ENCODE results near the gene ESRRA.
"Not testable (repeated sequence)": the region's sequence is repeated elsewhere in the genome, so short reads cannot be mapped to it uniquely, and the experiment has no call there.

The ESRRA gene

GRCh38 chr11:64304316-64305072 is 830 bp upstream of the ESRRA start:
- H3K4me3 ChIP-seq (ENCODE audit: low read depth, low read length), result peak overlapping the region; percentile 65
- DNase-seq (ENCODE audit: low read depth, low spot score), result peak; percentile 84
- in situ Hi-C loops (cut with HindIII; ENCODE audit: low sequenced_read_pairs), result no loop called here
- peak; percentile 87 for TF ChIP-seq CTCF (IDR thresholded peaks at IDR 0.05; ENCODE audit: low read depth, low read length)

- TF ChIP-seq CTCF (IDR thresholded peaks at IDR 0.05; ENCODE audit: low read depth, low read length), result peak; percentile 35
- peak; percentile 19 for DNase-seq (ENCODE audit: low read depth, low spot score)
- H3K4me3 ChIP-seq (ENCODE audit: low read depth, low read length), result peak overlapping the region; percentile 64
- in situ Hi-C loops (cut with HindIII; ENCODE audit: low sequenced_read_pairs), result no loop called here
These were observed 603 bp downstream of the ESRRA start for GRCh38 chr11:64305691-64306562.

- H3K4me3 ChIP-seq (ENCODE audit: low read depth, low read length), result peak overlapping the region; percentile 64
- TF ChIP-seq CTCF (IDR thresholded peaks at IDR 0.05; ENCODE audit: low read depth, low read length), result no peak
- in situ Hi-C loops (cut with HindIII; ENCODE audit: low sequenced_read_pairs), result no loop called here
- no peak for DNase-seq (ENCODE audit: low read depth, low spot score)
These were observed 1.2 kb downstream of the ESRRA start for GRCh38 chr11:64306563-64306875.

GRCh38 chr11:64306876-64307622 is 1.7 kb downstream of the ESRRA start:
- no peak for DNase-seq (ENCODE audit: low read depth, low spot score)
- no peak for TF ChIP-seq CTCF (IDR thresholded peaks at IDR 0.05; ENCODE audit: low read depth, low read length)
- H3K4me3 ChIP-seq (ENCODE audit: low read depth, low read length), result no peak overlapping the region
- in situ Hi-C loops (cut with HindIII; ENCODE audit: low sequenced_read_pairs), result no loop called here

GRCh38 chr11:64307795-64308194 is 2.5 kb downstream of the ESRRA start:
- H3K4me3 ChIP-seq (ENCODE audit: low read depth, low read length); DNase-seq (ENCODE audit: low read depth, low spot score); in situ Hi-C loops (cut with HindIII; ENCODE audit: low sequenced_read_pairs): not testable (repeated sequence)

- in situ Hi-C loops (cut with HindIII; ENCODE audit: low sequenced_read_pairs), result no loop called here
- H3K4me3 ChIP-seq (ENCODE audit: low read depth, low read length), result no peak overlapping the region
- no peak for DNase-seq (ENCODE audit: low read depth, low spot score)
- no peak for TF ChIP-seq CTCF (IDR thresholded peaks at IDR 0.05; ENCODE audit: low read depth, low read length)
These were observed 7.6 kb downstream of the ESRRA start for GRCh38 chr11:64312947-64313346.
